ENCODE results near the gene MINPP1.

GRCh38 chr10:87532696-87533095 is 28.0 kb downstream of the MINPP1 start:
- TF ChIP-seq POLR2A (IDR thresholded peaks at IDR 0.05), result no peak
- TF ChIP-seq, protein P1, sequence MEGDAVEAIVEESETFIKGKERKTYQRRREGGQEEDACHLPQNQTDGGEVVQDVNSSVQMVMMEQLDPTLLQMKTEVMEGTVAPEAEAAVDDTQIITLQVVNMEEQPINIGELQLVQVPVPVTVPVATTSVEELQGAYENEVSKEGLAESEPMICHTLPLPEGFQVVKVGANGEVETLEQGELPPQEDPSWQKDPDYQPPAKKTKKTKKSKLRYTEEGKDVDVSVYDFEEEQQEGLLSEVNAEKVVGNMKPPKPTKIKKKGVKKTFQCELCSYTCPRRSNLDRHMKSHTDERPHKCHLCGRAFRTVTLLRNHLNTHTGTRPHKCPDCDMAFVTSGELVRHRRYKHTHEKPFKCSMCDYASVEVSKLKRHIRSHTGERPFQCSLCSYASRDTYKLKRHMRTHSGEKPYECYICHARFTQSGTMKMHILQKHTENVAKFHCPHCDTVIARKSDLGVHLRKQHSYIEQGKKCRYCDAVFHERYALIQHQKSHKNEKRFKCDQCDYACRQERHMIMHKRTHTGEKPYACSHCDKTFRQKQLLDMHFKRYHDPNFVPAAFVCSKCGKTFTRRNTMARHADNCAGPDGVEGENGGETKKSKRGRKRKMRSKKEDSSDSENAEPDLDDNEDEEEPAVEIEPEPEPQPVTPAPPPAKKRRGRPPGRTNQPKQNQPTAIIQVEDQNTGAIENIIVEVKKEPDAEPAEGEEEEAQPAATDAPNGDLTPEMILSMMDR (IDR thresholded peaks at IDR 0.05), result no peak

Measured in transverse colon (tissue), 3 donors.